WTC11 (cell line): ENCODE data around the gene CNTN5.

Experiments used
- ATF2 ChIP-seq: sonication (generic); formaldehyde crosslinking; IDR thresholded peaks from 2 replicates; pipeline ENCODE4 v1.8.1; 2022; ENCODE audit warnings: low read depth, missing genetic modification reagents, borderline replicate concordance
- ATF6 ChIP-seq: sonication (generic); formaldehyde crosslinking; IDR thresholded peaks from 2 replicates; pipeline ENCODE4 v1.8.1; 2023; ENCODE audit warnings: mild to moderate bottlenecking, missing genetic modification reagents
- CDX4 ChIP-seq: fragments of 250-450 bp; sonication (Bioruptor Pico); IDR thresholded peaks from 2 replicates; pipeline ENCODE4 v1.9.0; 2021; ENCODE audit warnings: moderate library complexity, mild to moderate bottlenecking, inconsistent platforms, borderline replicate concordance
- CTCF ChIP-seq: fragments of 200-600 bp; IDR thresholded peaks from 2 replicates; pipeline ENCODE4 v1.8.0; 2022; ENCODE audit warnings: antibody characterized with exemption
- FOXP4 ChIP-seq: sonication (generic); formaldehyde crosslinking; IDR thresholded peaks from 2 replicates; pipeline ENCODE4 v1.8.0; 2022; ENCODE audit warnings: mild to moderate bottlenecking, missing genetic modification reagents
- JUN ChIP-seq: sonication (generic); formaldehyde crosslinking; IDR thresholded peaks from 2 replicates; pipeline ENCODE4 v1.8.0; 2023; ENCODE audit warnings: mild to moderate bottlenecking, missing genetic modification reagents
- MYBL2 ChIP-seq: sonication (generic); formaldehyde crosslinking; IDR thresholded peaks from 2 replicates; pipeline ENCODE4 v1.8.1; 2023; ENCODE audit warnings: mild to moderate bottlenecking, moderate library complexity, missing genetic modification reagents
- NFYB ChIP-seq: sonication (generic); formaldehyde crosslinking; conservative IDR thresholded peaks from 2 replicates; pipeline ENCODE4 v1.8.0; 2022; ENCODE audit warnings: low read depth, missing genetic modification reagents
- NR2C2 ChIP-seq: sonication (generic); formaldehyde crosslinking; IDR thresholded peaks from 2 replicates; pipeline ENCODE4 v1.8.0; 2022; ENCODE audit warnings: mild to moderate bottlenecking, missing genetic modification reagents
- USF1 ChIP-seq: sonication (generic); formaldehyde crosslinking; IDR thresholded peaks from 2 replicates; pipeline ENCODE4 v1.8.0; 2022; ENCODE audit warnings: mild to moderate bottlenecking, missing genetic modification reagents
- TF ChIP-seq, protein P1 (sequence below): sonication (generic); formaldehyde crosslinking; IDR thresholded peaks from 2 replicates; pipeline ENCODE4 v1.8.0; 2022; ENCODE audit warnings: mild to moderate bottlenecking, missing genetic modification reagents

DNA sequence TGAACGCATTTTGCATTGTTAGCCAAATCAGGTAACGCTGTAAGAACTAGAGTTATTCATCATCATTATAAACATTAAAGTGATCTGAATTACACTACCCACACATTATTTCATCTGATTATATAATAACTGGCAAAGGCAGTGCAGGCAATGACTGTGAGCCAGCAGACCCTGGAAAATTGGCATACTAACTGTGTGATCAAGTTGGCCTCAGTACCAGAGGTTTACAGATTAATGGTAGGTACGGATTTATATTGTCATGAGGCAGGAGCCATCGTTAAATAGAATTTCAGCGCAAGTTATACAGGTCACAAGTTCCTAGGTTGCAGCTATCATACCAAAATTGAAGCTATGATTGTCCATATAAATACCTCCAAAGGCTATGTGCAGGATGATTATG, 225.4 kb downstream of the CNTN5 start:
- TF ChIP-seq JUN (no peak), CTCF (no peak), ATF2 (no peak), NFYB (CRISPR knock-in tag) (no peak), CDX4 (CRISPR knock-in tag) (no peak), MYBL2 (CRISPR knock-in tag) (no peak), ATF6 (CRISPR knock-in tag) (no peak), USF1 (CRISPR knock-in tag) (no peak), FOXP4 (CRISPR knock-in tag) (no peak), NR2C2 (CRISPR knock-in tag) (no peak)
- TF ChIP-seq, protein P1, sequence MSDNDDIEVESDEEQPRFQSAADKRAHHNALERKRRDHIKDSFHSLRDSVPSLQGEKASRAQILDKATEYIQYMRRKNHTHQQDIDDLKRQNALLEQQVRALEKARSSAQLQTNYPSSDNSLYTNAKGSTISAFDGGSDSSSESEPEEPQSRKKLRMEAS, result no peak
